ENCODE results near the gene MYEOV. TPM values are rescaled to one million over a fixed set of nuclear protein-coding genes. Genes with fewer than 3 reads are reported as not detected.

MYEOV gene
- total RNA-seq, 1 experiment from 2014 or later: 1.1 TPM

DNA sequence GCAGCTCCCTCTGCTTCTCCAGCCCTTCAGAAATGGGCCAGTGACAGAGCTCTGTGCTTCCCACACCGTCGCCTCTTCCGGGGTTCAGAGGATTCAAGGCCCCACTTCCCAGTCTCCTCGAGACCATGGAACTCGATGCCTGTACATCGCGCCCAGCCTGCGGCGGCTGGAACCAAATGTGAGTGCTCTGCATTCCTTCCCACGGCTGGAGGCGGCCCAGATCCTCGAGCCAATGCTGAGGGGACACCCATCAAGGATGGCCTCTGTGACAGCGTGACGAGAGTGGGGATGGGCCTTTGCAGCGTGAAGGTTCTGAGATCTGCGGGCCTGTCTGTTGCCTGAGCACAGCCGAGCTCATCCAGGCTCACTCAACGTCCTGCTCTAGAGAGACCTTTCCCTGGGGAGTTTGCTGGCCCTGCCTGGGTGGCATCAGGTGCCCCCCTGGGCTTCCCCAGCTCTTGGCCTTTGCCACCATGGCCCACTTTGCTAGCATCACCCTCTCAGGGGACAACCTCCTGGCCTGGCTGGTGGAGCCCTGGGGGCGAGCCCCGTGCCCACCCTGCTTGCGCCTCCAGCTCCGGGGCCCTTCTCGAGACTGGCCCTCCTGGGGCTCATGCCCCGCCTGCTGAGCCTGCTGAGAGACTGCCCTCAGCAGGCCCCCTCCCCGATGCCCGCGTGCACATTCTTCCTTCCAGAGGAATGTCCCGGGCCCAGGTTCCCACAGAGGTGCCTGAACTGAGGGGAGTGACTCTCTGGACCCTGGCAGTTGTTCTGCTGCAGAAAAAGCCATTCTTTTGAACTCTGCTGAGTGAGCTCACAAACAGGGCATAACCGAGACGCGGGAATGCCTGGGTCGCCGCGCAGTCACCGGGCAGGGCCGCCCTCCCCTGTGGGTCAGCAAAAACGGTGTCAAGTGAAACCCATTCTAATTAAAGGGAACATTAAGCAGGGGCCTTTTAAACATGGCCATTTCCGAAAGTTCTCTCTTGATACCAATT is 7.3 kb upstream of the MYEOV start:
- no peak for DNase-seq (ENCODE audit: low read depth)

- no peak for DNase-seq (ENCODE audit: low read depth)
These were observed 5.7 kb upstream of the MYEOV start for GRCh38 chr11:69287968-69288882.

DNA sequence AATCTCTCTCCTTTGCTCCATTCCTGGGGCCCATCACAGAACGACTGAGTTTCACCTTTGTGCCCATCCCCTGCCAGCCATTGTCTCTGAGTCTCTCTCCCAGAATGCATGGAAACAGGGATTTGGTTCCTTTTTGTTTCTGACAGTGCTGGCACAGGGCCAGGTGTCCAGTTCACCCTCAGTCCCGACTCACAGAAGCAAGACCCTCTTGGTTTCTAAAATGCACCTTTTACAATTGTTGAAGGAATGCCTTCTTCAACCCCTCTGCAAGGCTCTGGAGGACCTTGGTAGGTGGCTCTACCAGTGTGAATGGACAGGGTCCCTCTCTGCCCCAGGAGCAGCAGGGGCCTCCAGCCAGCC is 5.1 kb upstream of the MYEOV start:
- no peak for DNase-seq (ENCODE audit: low read depth)

DNA sequence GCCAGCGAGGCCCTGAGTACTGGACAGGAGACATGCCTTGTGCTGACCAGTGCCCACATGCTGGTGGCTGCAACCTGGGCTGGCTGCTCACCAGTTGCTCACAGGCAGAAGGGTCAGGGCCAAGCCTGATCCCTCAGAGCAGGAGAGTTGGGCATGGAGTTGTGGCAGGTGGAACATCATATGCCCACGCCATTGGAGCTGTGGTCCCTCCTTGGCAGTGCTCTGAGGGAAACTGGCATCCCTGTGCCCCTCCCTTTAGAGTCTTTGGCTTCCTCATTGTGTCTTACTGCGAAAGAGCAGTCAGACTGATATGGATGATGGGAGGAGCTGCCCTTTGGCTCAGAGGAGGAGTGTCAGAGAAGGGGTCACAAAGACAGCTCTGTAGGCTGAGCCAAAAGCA is 3.1 kb upstream of the MYEOV start:
- no peak for DNase-seq (ENCODE audit: low read depth)

DNA sequence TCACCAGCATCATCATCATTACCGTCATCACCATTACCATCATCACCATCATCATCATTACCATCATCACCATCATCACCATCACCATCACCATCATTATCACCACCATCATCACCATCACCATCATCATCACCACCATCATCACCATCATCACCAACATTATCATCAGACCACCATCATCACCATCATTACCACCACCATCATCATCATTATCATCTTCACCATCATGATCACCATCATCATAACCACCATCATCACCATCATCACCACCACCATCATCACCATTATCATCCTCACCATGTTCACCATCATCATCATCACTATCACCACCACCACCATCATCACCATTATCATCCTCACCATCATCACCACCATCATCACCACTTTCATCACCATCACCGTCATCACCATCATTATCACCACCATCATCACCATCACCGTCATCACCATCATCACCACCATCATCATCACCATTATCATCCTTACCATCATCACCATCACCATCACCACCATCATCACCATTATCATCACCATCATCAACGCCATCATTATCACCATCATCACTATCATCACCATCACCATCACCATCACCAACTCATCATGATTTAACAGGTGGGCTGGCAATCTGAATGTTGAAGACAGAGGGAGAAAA is 2.4 kb upstream of the MYEOV start:
- DNase-seq (ENCODE audit: low read depth): no peak

DNA sequence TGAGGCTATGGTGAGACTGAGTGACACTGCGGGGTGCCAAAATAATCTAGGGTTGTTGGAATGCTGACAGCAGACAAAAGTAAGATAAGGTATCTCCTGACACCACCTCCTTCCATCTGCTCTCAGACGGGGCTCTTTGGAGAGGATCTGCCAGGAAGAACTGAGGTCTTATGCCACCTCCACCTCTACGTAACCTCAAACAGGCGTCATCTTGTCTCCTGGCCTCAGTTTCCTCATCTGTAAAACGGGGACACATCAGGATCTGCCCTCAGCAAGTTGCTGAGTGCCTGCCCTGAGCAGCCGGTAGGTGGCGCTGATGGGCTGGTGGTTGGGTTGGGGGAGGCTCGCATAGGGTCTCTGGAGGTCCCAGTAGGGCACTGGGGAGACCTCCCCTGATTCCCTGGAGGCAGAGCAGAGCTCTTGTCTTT is 1.7 kb upstream of the MYEOV start:
- DNase-seq (ENCODE audit: low read depth): peak; percentile 18

DNA sequence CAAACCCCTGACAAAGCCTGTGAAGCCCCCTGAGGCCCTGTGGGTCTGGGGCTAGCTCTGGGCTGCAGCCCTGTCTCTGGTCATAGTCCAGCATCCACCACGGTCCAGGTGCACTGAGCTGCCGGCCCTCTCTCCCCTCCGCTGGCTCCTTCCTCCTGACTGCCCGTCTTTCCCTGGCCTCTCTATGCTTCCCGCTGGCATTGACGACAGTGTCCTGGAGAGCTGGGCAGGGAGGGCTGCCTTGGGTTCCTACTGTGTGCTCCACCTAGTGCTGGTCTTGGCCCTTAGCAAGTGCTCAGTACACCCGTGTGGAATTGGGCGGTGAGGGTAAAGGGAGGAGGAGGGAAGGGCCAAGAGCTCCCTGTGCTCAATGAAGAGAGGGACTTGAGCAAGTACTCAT is 868 bp upstream of the MYEOV start:
- no peak for DNase-seq (ENCODE audit: low read depth)

GRCh38 chr11:69294571-69295078 is 670 bp downstream of the MYEOV start:
- DNase-seq (ENCODE audit: low read depth): no peak

DNA sequence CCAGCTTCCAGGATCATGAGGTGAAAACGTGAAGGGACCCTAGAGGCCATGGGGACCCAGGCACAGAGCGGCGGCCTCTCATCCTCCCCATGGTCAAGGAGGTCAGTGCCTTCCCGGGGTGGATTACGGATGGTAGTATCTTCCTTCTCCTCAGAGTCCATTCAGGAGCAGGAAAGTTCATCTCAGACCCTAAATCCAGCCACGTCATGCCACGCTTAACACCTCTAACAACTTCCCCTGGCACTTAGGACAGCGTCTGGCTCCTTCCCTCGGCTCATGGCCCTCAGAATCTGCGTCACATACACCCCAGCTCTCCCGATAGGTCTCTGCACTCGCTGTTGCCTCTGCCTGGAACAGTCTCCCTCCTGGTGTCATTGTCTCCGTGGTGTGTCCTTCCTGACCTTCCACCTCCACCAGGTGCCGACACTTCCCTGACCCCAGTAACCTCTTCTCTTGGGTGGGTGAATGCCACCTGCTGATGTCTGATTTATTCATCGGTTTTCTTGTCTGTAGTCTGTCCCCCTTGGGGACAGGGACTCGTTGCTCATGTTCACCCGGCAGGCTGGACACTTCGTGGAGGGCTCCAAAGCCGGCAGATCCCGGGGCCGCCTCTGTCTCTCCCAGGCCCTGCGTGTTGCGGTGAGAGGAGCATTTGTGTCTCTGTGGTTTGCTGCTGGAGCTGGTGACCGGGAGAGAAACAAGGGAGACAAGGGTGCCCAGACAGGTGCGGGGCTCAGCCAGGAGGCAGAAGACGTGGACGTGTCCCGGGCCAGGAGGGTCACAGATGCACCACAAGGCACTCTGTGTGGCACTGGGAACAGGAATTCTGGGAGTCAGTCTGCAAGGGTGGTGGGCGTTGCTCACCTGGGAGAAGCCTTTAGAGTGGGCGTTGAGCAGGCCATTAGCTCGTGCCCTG is 1.4 kb downstream of the MYEOV start:
- no peak for DNase-seq (ENCODE audit: low read depth)

DNA sequence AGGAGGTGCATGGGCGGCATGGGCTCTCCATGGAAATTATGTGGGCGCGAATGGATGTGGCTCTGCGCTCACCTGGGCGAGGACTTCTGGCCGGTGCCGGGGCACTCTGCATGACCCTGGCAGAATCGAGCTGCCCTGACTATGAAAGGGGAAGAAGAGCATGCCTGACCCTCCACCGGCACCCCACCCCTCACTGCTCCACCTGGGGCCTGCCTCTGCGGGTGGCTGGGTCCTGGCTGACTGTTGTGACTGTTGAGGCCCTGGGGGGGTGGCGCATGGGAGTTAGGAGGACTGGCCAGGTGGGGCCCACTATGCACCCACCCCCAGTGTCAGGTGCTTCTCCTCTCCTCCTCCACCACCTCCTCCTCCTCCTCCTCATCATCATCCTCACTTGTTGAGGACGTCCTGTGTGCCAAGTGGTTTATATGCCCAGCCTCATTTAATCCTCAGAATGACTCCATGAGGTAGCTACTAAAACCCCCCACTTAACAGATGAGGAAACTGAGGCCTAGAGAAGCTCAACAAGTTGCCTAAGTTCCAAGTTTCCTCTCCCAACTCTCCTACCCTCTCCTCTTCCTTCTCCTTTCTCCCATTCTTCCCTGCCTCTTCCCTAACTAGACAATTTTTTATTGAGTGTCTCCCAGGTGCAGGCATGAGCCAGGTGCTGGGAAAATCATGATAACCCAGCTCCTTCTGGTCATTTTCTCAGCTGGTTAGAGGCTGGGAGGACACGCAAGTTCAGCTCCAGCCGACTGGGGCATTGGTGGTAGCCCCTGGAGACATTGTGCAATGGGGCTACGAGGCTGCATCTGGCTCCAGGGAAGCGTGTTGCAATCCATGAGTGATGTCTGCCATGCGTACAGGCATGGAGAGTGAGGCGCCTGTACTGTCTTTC is 2.3 kb downstream of the MYEOV start:
- peak; percentile 52 for DNase-seq (ENCODE audit: low read depth)

GRCh38 chr11:69296890-69297786 is 3.2 kb downstream of the MYEOV start:
- DNase-seq (ENCODE audit: low read depth): peak; percentile 100

- DNase-seq (ENCODE audit: low read depth): peak; percentile 78
These were observed 3.9 kb downstream of the MYEOV start for GRCh38 chr11:69297787-69298266.

DNA sequence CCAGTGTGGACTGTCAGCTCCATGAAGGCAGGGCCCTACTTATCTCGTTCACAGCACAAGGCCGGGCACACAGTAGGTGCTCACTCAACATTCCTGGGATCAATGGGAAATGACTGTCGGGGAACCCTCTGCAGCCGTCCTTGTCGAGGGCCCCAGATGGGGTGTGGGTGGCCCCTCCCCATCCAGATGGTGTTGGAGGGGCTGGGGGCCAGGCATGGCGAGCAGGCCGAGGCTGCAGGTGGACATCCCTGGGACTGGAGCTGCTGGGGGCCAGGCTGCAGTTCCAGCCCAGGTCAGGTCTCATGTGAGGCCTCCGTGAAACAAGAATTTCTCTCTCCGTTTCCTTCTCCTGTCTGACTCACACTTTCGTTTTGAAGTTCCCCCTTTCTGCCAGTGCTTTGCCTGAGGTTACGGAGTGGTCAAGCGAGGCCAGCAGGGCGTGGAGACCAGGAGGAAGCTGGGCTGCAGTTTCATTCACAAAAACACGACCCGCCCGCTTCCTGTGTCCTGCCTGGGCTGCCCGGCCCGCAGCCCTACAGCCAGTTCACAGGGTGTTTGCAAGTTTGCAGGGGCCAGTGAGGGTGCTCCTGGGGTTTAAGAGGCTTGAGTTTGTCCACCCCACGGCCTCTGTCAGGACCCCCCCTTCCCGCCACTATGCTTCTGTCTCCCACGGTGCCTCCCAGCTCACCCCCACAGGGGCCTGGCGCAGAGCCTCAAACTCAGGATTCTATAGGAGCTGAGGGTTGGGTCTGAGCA is 4.5 kb downstream of the MYEOV start:
- DNase-seq (ENCODE audit: low read depth): peak; percentile 85

DNA sequence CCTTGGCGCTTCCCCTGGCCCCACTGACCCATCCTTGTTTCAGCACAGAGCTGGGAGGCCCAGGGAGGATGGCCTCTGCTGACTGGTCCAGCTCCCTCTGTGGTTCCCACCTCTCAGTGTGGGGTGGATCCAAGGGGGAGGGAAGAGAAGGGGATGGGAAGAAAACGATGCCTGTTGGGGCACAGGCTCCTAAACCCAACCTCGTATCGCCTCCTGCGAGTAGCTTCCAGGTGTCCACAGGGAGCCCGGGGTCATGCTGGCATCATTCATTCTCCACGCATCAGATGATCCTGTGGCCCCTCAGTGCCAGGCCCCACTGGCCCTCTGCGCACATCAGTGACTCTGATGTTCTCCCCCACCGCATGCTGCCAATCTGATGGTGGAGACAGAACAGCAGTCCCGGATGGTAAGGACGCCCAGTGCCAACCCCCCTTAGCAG is 5.1 kb downstream of the MYEOV start:
- no peak for DNase-seq (ENCODE audit: low read depth)

- no peak for DNase-seq (ENCODE audit: low read depth)
These were observed 5.6 kb downstream of the MYEOV start for GRCh38 chr11:69299572-69299971.

GRCh38 chr11:69300120-69301060 is 6.4 kb downstream of the MYEOV start:
- peak; percentile 70 for DNase-seq (ENCODE audit: low read depth)

Measured in HT1080 (cell line).